ENCODE measurements around the gene IFITM2.
"Not testable (repeated sequence)": the region's sequence is repeated elsewhere in the genome, so short reads cannot be mapped to it uniquely, and the experiment has no call there.

Gene IFITM2

DNA sequence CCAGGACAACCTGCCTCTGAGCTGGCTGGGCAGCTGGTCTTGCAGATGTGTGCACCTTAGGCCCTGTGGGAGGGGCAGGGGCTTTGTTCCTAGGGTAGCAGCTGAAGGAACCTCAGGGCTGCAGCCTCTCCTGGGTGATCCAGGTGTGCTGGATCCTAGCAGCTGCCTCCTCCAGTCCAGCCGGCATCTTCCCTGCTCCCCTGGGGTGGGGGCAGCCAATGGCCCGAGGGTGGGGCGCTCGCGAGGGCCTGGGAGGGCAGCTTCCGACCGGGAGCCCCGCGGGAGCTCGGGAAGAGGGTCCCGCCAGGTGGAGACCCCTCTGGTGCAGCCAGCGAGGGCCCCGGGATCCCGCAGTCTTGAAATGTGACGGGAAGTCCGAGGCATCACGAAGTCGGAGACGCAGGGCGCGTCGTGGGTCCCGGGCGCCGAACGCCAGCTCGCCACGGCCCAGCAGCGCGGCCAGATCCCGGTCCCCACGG is 7.9 kb downstream of the IFITM2 start:
- peaks cover 4% of the 10 kb centered on the region for H3K79me2 ChIP-seq (ENCODE audit: control insufficient read depth, insufficient read depth, low read length, poor library complexity)
- no peak overlapping the region for H4K8ac ChIP-seq (ENCODE audit: low read depth, low read length)
- no peak for DNase-seq
- no peak overlapping the region for H3K14ac ChIP-seq (ENCODE audit: low read length)
- no peak overlapping the region for H3K4me2 ChIP-seq (ENCODE audit: low read length)
- H2BK5ac ChIP-seq (ENCODE audit: low read depth, low read length, poor library complexity) = no peak overlapping the region
- no peak overlapping the region for H4K91ac ChIP-seq (ENCODE audit: low read depth, low read length)
- no peak overlapping the region for H3K23ac ChIP-seq (ENCODE audit: low read length)
- H3K4ac ChIP-seq (ENCODE audit: low read depth, low read length) = no peak overlapping the region
- H3K27ac ChIP-seq (ENCODE audit: low read depth, low read length) = no peak overlapping the region
- no peak overlapping the region for H3K4me3 ChIP-seq (ENCODE audit: low read depth, low read length)
- H2AFZ ChIP-seq (ENCODE audit: insufficient read depth, low read length, poor library complexity) = no peak overlapping the region
- H3K36me3 ChIP-seq (ENCODE audit: control insufficient read depth in 1 of 2, insufficient read depth in 2 of 2, low read length in 2 of 2) = no peaks in the 10 kb centered on the region
- no peak overlapping the region for H2AK5ac ChIP-seq (ENCODE audit: low read length)
- peaks cover 4% of the 10 kb centered on the region for H3K27me3 ChIP-seq (ENCODE audit: insufficient read depth, low read length)
- no peak overlapping the region for H3K9ac ChIP-seq (ENCODE audit: low read length)
- no CpG with 5 or more reads among the region's 32 CpGs for WGBS (ENCODE audit: extremely low coverage, insufficient coverage, insufficient read length)
- peaks cover 16 to 17% of the 10 kb centered on the region in 2 experiments for H3K4me1 ChIP-seq (ENCODE audit: control insufficient read depth in 1 of 2, insufficient read depth in 2 of 2, low read length in 2 of 2)
- no peak overlapping the region for H4K12ac ChIP-seq (ENCODE audit: low read depth, low read length)
- H2BK12ac ChIP-seq (ENCODE audit: low read length) = no peak overlapping the region
- peaks cover 1% of the 10 kb centered on the region for H3K9me3 ChIP-seq (ENCODE audit: insufficient read depth, low read depth, low read length)
- H3K79me1 ChIP-seq (ENCODE audit: low read length) = peaks cover 10% of the 10 kb centered on the region
- no peak overlapping the region for H2BK120ac ChIP-seq (ENCODE audit: insufficient read depth, low read length, poor library complexity)
- H3K18ac ChIP-seq (ENCODE audit: low read length) = no peak overlapping the region

DNA sequence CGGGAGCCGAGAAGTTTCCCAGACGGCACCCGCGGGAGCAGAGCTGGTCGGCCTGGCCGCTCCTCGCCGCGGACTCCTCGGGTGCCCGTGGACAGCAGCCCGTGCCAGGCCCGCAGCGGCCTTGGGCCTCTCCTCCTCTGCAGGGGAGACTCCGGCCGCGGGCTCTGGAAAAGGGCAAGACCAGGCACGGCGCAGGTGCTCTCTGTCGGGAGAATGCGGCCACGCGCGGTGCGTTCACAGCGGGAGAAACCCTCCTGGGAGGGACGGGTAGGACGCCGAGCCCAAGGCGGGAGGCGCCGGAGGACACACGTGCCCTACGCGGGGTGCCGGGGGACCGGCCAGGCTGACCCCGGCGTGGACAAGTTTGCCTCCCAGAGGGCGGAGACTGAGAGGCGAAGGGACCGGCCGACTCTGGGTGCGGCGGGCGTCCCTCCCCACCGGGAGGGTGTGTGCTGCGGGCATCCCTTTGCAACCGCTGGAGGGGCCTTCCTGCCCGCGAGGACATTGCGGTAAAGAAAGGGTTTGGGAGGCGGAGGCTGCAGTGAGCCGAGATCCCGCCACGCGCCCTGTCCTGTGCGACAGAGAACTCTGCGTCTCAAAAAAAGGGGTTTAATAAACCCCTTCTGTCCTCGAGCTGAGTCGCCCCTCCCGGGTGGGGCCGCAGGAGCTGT is 8.6 kb downstream of the IFITM2 start:
- no peak overlapping the region for H2AK5ac ChIP-seq (ENCODE audit: low read length)
- no peak overlapping the region for H2AFZ ChIP-seq (ENCODE audit: insufficient read depth, low read length, poor library complexity)
- no peak overlapping the region for H3K4ac ChIP-seq (ENCODE audit: low read depth, low read length)
- H3K14ac ChIP-seq (ENCODE audit: low read length) = no peak overlapping the region
- peaks cover 19% of the 10 kb centered on the region in 2 experiments for H3K4me1 ChIP-seq (ENCODE audit: control insufficient read depth in 1 of 2, insufficient read depth in 2 of 2, low read length in 2 of 2)
- no peak overlapping the region for H2BK5ac ChIP-seq (ENCODE audit: low read depth, low read length, poor library complexity)
- H3K79me1 ChIP-seq (ENCODE audit: low read length) = peaks cover 14% of the 10 kb centered on the region
- no peak overlapping the region for H3K23ac ChIP-seq (ENCODE audit: low read length)
- no peak overlapping the region for H3K4me2 ChIP-seq (ENCODE audit: low read length)
- no peaks in the 10 kb centered on the region for H3K36me3 ChIP-seq (ENCODE audit: control insufficient read depth in 1 of 2, insufficient read depth in 2 of 2, low read length in 2 of 2)
- H2BK12ac ChIP-seq (ENCODE audit: low read length) = peak overlapping the region; percentile 34
- H3K9me3 ChIP-seq (ENCODE audit: insufficient read depth, low read depth, low read length) = peaks cover 1% of the 10 kb centered on the region
- H3K9ac ChIP-seq (ENCODE audit: low read length) = no peak overlapping the region
- WGBS (ENCODE audit: extremely low coverage, insufficient coverage, insufficient read length) = no CpG with 5 or more reads among the region's 64 CpGs
- no peak overlapping the region for H4K91ac ChIP-seq (ENCODE audit: low read depth, low read length)
- no peak overlapping the region for H3K27ac ChIP-seq (ENCODE audit: low read depth, low read length)
- no peak overlapping the region for H4K8ac ChIP-seq (ENCODE audit: low read depth, low read length)
- H3K4me3 ChIP-seq (ENCODE audit: low read depth, low read length) = no peak overlapping the region
- H3K18ac ChIP-seq (ENCODE audit: low read length) = no peak overlapping the region
- H4K12ac ChIP-seq (ENCODE audit: low read depth, low read length) = no peak overlapping the region
- H3K79me2 ChIP-seq (ENCODE audit: control insufficient read depth, insufficient read depth, low read length, poor library complexity) = peaks cover 4% of the 10 kb centered on the region
- H2BK120ac ChIP-seq (ENCODE audit: insufficient read depth, low read length, poor library complexity) = no peak overlapping the region
- H3K27me3 ChIP-seq (ENCODE audit: insufficient read depth, low read length) = peaks cover 4% of the 10 kb centered on the region
- no peak for DNase-seq

DNA sequence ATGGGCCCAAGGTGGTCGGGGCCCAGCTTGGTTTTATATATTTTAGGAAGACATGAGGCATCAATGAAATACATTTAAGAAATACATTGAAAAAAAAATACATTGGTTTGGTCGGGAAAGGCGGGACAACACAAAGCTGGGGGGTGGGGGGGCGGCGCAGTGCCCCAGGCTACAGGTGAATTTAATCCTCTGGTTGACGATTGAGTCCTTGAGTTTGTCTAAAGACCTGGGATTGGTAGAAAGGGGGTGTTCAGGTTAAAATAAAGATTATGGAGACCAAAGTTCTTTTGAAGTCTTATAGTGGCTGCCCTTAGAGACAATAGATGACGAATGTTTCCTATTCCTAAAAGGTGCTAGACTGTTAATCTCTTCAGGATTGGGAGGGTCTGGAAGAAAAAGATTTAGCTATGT is 9.3 kb downstream of the IFITM2 start:
- Histone ChIP-seq H3K27me3 (ENCODE audit: insufficient read depth, low read length) (peaks cover 4% of the 10 kb centered on the region), H3K9me3 (ENCODE audit: insufficient read depth, low read depth, low read length) (peaks cover 1% of the 10 kb centered on the region), H3K36me3 (ENCODE audit: control insufficient read depth in 1 of 2, insufficient read depth in 2 of 2, low read length in 2 of 2) (no peaks in the 10 kb centered on the region), H3K79me2 (ENCODE audit: control insufficient read depth, insufficient read depth, low read length, poor library complexity) (peaks cover 4% of the 10 kb centered on the region), H3K4me3 (ENCODE audit: low read depth, low read length) (no peak overlapping the region), H2BK5ac (ENCODE audit: low read depth, low read length, poor library complexity) (no peak overlapping the region), H3K27ac (ENCODE audit: low read depth, low read length) (no peak overlapping the region), H4K12ac (ENCODE audit: low read depth, low read length) (no peak overlapping the region), H4K8ac (ENCODE audit: low read depth, low read length) (no peak overlapping the region), H3K14ac (ENCODE audit: low read length) (no peak overlapping the region), H3K23ac (ENCODE audit: low read length) (no peak overlapping the region), H3K18ac (ENCODE audit: low read length) (no peak overlapping the region), H2AK5ac (ENCODE audit: low read length) (no peak overlapping the region), H2BK12ac (ENCODE audit: low read length) (no peak overlapping the region), H4K91ac (ENCODE audit: low read depth, low read length) (no peak overlapping the region), H3K4ac (ENCODE audit: low read depth, low read length) (no peak overlapping the region), H2AFZ (ENCODE audit: insufficient read depth, low read length, poor library complexity) (no peak overlapping the region), H3K4me2 (ENCODE audit: low read length) (no peak overlapping the region), H2BK120ac (ENCODE audit: insufficient read depth, low read length, poor library complexity) (no peak overlapping the region), H3K79me1 (ENCODE audit: low read length) (peaks cover 14% of the 10 kb centered on the region), H3K9ac (ENCODE audit: low read length) (no peak overlapping the region), H3K4me1 (ENCODE audit: control insufficient read depth in 1 of 2, insufficient read depth in 2 of 2, low read length in 2 of 2) (peaks cover 19% of the 10 kb centered on the region in 2 experiments)
- WGBS (ENCODE audit: extremely low coverage, insufficient coverage, insufficient read length) = no CpG with 5 or more reads among the region's 7 CpGs
- DNase-seq = no peak

DNA sequence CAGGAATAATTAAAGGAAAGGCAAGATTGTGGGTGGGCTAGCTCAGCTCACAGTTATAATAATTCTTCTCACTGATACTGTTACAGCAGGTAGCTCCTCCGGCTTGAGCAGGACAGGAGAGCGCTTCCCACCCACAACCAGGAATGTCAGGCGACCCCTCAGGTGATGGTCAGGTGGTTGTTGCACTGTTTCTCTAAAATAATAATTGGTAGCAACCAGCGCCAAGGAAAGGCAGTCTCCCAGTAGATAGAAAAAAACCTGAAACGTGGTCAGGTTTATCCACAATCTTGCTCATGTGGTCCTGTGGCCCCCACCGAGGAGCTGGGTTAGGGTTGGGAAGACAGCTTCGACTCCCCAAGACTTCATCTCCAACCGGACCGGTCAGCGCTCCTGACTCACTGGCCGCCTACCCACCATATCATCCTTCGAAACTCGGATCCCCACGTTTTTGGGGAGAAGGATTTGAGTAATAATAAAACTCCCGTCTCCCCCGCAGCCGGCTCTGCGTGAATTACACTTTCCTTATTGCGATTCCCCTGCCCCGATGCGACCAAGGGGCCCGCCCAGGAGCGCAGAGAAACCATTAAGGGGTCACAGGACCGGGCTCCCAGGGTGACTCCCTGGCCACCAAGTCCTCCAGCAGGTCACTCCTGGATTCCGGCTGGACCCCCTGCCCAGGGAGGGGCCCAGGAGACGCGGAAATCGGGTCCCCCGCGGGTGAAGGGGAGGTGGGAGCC is 10.2 kb downstream of the IFITM2 start:
- not testable (repeated sequence) for H3K18ac ChIP-seq (ENCODE audit: low read length); H3K79me2 ChIP-seq (ENCODE audit: control insufficient read depth, insufficient read depth, low read length, poor library complexity); H3K23ac ChIP-seq (ENCODE audit: low read length); H3K36me3 ChIP-seq (ENCODE audit: control insufficient read depth in 1 of 2, insufficient read depth in 2 of 2, low read length in 2 of 2); H2AK5ac ChIP-seq (ENCODE audit: low read length); H4K12ac ChIP-seq (ENCODE audit: low read depth, low read length); H3K27ac ChIP-seq (ENCODE audit: low read depth, low read length); H3K27me3 ChIP-seq (ENCODE audit: insufficient read depth, low read length); H3K9ac ChIP-seq (ENCODE audit: low read length); H3K4me3 ChIP-seq (ENCODE audit: low read depth, low read length); H2BK5ac ChIP-seq (ENCODE audit: low read depth, low read length, poor library complexity); H2BK12ac ChIP-seq (ENCODE audit: low read length); H2AFZ ChIP-seq (ENCODE audit: insufficient read depth, low read length, poor library complexity); H3K9me3 ChIP-seq (ENCODE audit: insufficient read depth, low read depth, low read length); H3K14ac ChIP-seq (ENCODE audit: low read length); H4K91ac ChIP-seq (ENCODE audit: low read depth, low read length); H2BK120ac ChIP-seq (ENCODE audit: insufficient read depth, low read length, poor library complexity); H3K4me2 ChIP-seq (ENCODE audit: low read length); H4K8ac ChIP-seq (ENCODE audit: low read depth, low read length); DNase-seq; H3K4ac ChIP-seq (ENCODE audit: low read depth, low read length)
- Histone ChIP-seq H3K4me1 (ENCODE audit: control insufficient read depth in 1 of 2, insufficient read depth in 2 of 2, low read length in 2 of 2) (peaks cover 19% of the 10 kb centered on the region in 2 experiments), H3K79me1 (ENCODE audit: low read length) (peaks cover 14% of the 10 kb centered on the region)
- WGBS (ENCODE audit: extremely low coverage, insufficient coverage, insufficient read length) = no CpG with 5 or more reads among the region's 30 CpGs

Data from trophoblast cell (in vitro differentiated cells and primary cell).